IMR-90 (cell line): ENCODE data around the gene FOCAD. TPM values are rescaled to one million over a fixed set of nuclear protein-coding genes. Genes with fewer than 3 reads are reported as not detected.

Experiments
- ATAC-seq: fragments of 200-7000 bp; cut with Tn5 transposase; 2 replicates; pipeline ENCODE4 v1.9.1; 2020; ENCODE audit warnings: low read depth, mild to moderate bottlenecking, moderate library complexity
- BruUV-seq: library from RNA; stranded (reverse); fragments of 400-500 nt; replicated peaks from 2 replicates; lab custom pipeline; 2021; lab: Mats Ljungman, UMichigan
- CTCF ChIA-PET: fragments of 300-600 bp; formaldehyde crosslinking; extraction: SDS; loops from one replicate; lab custom pipeline; 2021; ENCODE audit warnings: antibody characterized with exemption; lab: Yijun Ruan, JAX
- POLR2A ChIA-PET: fragments of 300-600 bp; sonication (Branson Sonifier 250); formaldehyde crosslinking; loops from one replicate; lab custom pipeline; 2022; ENCODE audit warnings: antibody characterized with exemption; ENCODE audit not compliant: unreplicated experiment; lab: Charles Lee
- DNase-seq: peaks from one replicate; pipeline ENCODE4 v3.0.0; 2013
- H2AFZ ChIP-seq: replicated peaks from 2 replicates; pipeline ENCODE3; 2013; ENCODE audit warnings: low read length, mild to moderate bottlenecking; ENCODE audit not compliant: poor library complexity
- H2AK5ac ChIP-seq: 2 replicates; pipeline ENCODE4 v1.6.1; 2013; ENCODE audit warnings: low read depth, low read length, inconsistent platforms
- H2AK9ac ChIP-seq: replicated peaks from 2 replicates; pipeline ENCODE3; 2013; ENCODE audit warnings: mild to moderate bottlenecking, low read depth, low read length, moderate library complexity; ENCODE audit not compliant: poor library complexity
- H2BK120ac ChIP-seq: 2 replicates; pipeline ENCODE4 v1.6.1; 2013; ENCODE audit warnings: low read depth, low read length, inconsistent platforms
- H2BK15ac ChIP-seq: 3 replicates; pipeline ENCODE4 v1.6.1; 2013; ENCODE audit warnings: low read depth, low read length, inconsistent platforms
- H2BK20ac ChIP-seq: 2 replicates; pipeline ENCODE4 v1.6.1; 2013; ENCODE audit warnings: low read depth, mild to moderate bottlenecking, inconsistent platforms, low read length, moderate library complexity
- H2BK5ac ChIP-seq: 2 replicates; pipeline ENCODE4 v1.6.1; 2013; ENCODE audit warnings: mild to moderate bottlenecking, low read depth, low read length, inconsistent platforms; ENCODE audit not compliant: poor library complexity, severe bottlenecking
- H3K14ac ChIP-seq: replicated peaks from 2 replicates; pipeline ENCODE4 v1.6.1; 2013; ENCODE audit warnings: low read depth, low read length, inconsistent platforms
- H3K18ac ChIP-seq: 2 replicates; pipeline ENCODE4 v1.6.1; 2013; ENCODE audit warnings: low read depth, low read length, control low read depth
- H3K23ac ChIP-seq: 2 replicates; pipeline ENCODE4 v1.6.1; 2013; ENCODE audit warnings: low read depth, low read length, inconsistent platforms
- H3K27ac ChIP-seq: 2 replicates; pipeline ENCODE4 v1.5.1; 2013; ENCODE audit warnings: mild to moderate bottlenecking, control low read depth, low read length; ENCODE audit not compliant: insufficient read depth
- H3K27me3 ChIP-seq: 2 replicates; pipeline ENCODE4 v1.6.1; 2013; ENCODE audit warnings: low read length; ENCODE audit not compliant: control insufficient read depth, insufficient read depth
- H3K36me3 ChIP-seq: 2 replicates; pipeline ENCODE4 v1.6.1; 2013; ENCODE audit warnings: low read length, mixed read lengths; ENCODE audit not compliant: control insufficient read depth, insufficient read depth
- H3K4ac ChIP-seq: 2 replicates; pipeline ENCODE4 v1.6.1; 2013; ENCODE audit warnings: low read depth, low read length, inconsistent platforms
- H3K4me1 ChIP-seq: 2 replicates; pipeline ENCODE4 v1.6.1; 2013; ENCODE audit warnings: low read length, mixed read lengths; ENCODE audit not compliant: control insufficient read depth, insufficient read depth
- H3K4me2 ChIP-seq: 2 replicates; pipeline ENCODE4 v1.6.1; 2013; ENCODE audit warnings: low read depth, mild to moderate bottlenecking, control low read depth, low read length, moderate library complexity
- H3K4me3 ChIP-seq: 2 replicates; pipeline ENCODE4 v1.5.1; 2013; ENCODE audit warnings: low read depth, mild to moderate bottlenecking, control low read depth, low read length, moderate library complexity; ENCODE audit not compliant: insufficient read depth
- H3K56ac ChIP-seq: 2 replicates; pipeline ENCODE4 v1.6.1; 2013; ENCODE audit warnings: low read length, inconsistent platforms; ENCODE audit not compliant: insufficient read depth; ENCODE audit errors: extremely low read depth
- H3K79me1 ChIP-seq, 2 experiments: 2 replicates each; pipeline ENCODE4 v1.6.1; 2013; ENCODE audit warnings: low read length in 2 of 2, inconsistent platforms in 1 of 2, low read depth in 1 of 2
- H3K9ac ChIP-seq: 2 replicates; pipeline ENCODE4 v1.6.1; 2013; ENCODE audit warnings: low read depth, low read length, control low read depth
- H3K9me1 ChIP-seq: 2 replicates; pipeline ENCODE4 v1.6.1; 2013; ENCODE audit warnings: low read length, inconsistent platforms; ENCODE audit not compliant: insufficient read depth
- H3K9me3 ChIP-seq: 2 replicates; pipeline ENCODE4 v1.6.1; 2013; ENCODE audit warnings: low read length; ENCODE audit not compliant: control insufficient read depth, insufficient read depth
- H4K20me1 ChIP-seq: 2 replicates; pipeline ENCODE4 v1.6.1; 2013; ENCODE audit warnings: low read length, inconsistent platforms; ENCODE audit not compliant: insufficient read depth
- H4K5ac ChIP-seq: 2 replicates; pipeline ENCODE4 v1.6.1; 2013; ENCODE audit warnings: mild to moderate bottlenecking, low read depth, low read length, control low read depth
- H4K8ac ChIP-seq, 2 experiments: 2 replicates each; pipeline ENCODE4 v1.6.1; 2013; ENCODE audit warnings: low read depth in 2 of 2, low read length in 2 of 2, control low read depth in 1 of 2, inconsistent platforms in 1 of 2
- H4K91ac ChIP-seq: 2 replicates; pipeline ENCODE4 v1.6.1; 2013; ENCODE audit warnings: low read depth, low read length, inconsistent platforms; ENCODE audit not compliant: insufficient read depth
- CTCF ChIP-seq: conservative IDR thresholded peaks from 2 replicates; pipeline ENCODE4 v1.5.1; 2012; ENCODE audit warnings: mild to moderate bottlenecking, low read depth, low read length, improper control_type of control experiment
- FOS ChIP-seq: fragments of 150-350 bp; IDR thresholded peaks from 2 replicates; pipeline ENCODE4 v1.6.1; 2016; ENCODE audit warnings: low read depth, low read length
- MAZ ChIP-seq: IDR thresholded peaks from 2 replicates; pipeline ENCODE4 v1.6.1; 2012; ENCODE audit warnings: low read depth, mild to moderate bottlenecking, low read length, improper control_type of control experiment, moderate library complexity, borderline replicate concordance
- RAD21 ChIP-seq: IDR thresholded peaks from 2 replicates; pipeline ENCODE4 v1.6.1; 2012; ENCODE audit warnings: low read length, improper control_type of control experiment
- RFX5 ChIP-seq: IDR thresholded peaks from 2 replicates; pipeline ENCODE4 v1.8.0; 2012; ENCODE audit warnings: low read depth, mild to moderate bottlenecking, low read length, moderate library complexity
- SMC3 ChIP-seq: fragments of 150-350 bp; IDR thresholded peaks from 2 replicates; pipeline ENCODE4 v1.6.1; 2016; ENCODE audit warnings: low read depth, mild to moderate bottlenecking, antibody characterized with exemption, low read length, moderate library complexity
- WGBS, 2 experiments: methylation state at CpG; one replicate each; pipeline versions ENCODE4 v1.1.5 to v1.1.7; 2013; ENCODE audit warnings: missing lambda C conversion rate in 2 of 2; ENCODE audit not compliant: insufficient read length in 1 of 2; ENCODE audit errors: extremely low coverage in 2 of 2; 5-methylcytosine and 5-hydroxymethylcytosine counted together
- dilution Hi-C: fragments of 300-500 bp; cut with HindIII; formaldehyde crosslinking; loops from one replicate; pipeline ENCODE4 v1.14.3; 2018; ENCODE audit warnings: low sequenced_read_pairs; ENCODE audit not compliant: unreplicated experiment
- in situ Hi-C: fragments of 300-500 bp; cut with MboI; formaldehyde crosslinking; loops from 3 replicates; pipeline ENCODE4 v1.14.3; 2019; ENCODE audit warnings: low sequenced_read_pairs, inconsistent platforms, mixed read lengths
- intact Hi-C: fragments of 100-400 bp; cut with micrococcal nuclease; formaldehyde crosslinking; loops from 2 replicates; pipeline ENCODE4 v1.10.0; 2022
- polyA plus RNA-seq, 3 experiments: library from polyadenylated mRNA; depleted of rRNA; stranded (reverse); fragments of >200 nt; gene quantifications; 2 replicates each; pipeline ENCODE4 v1.2.3, GENCODE V29; 2012; ENCODE audit warnings: low replicate concordance in 1 of 3
- total RNA-seq: library from RNA; depleted of rRNA; stranded (reverse); fragments of >200 nt; gene quantifications from 2 replicates; pipeline ENCODE4 v1.2.3, GENCODE V29; 2012

Gene FOCAD
- total and polyA plus RNA-seq, 2 of the 4 experiments (the other 2 are of a cell fraction): 28.8 to 91.2 TPM

- TF ChIP-seq MAZ: no peak
Measured at GRCh38 chr9:20940447-20941173, 256.6 kb downstream of the FOCAD start (continued).

- Histone ChIP-seq H3K79me1 (no peaks in the 10 kb centered on the region), H2BK20ac (no peak overlapping the region), H3K36me3 (peaks cover 3% of the 10 kb centered on the region), H3K9ac (no peak overlapping the region), H3K27me3 (no peaks in the 10 kb centered on the region), H3K4ac (no peak overlapping the region), H3K4me2 (no peak overlapping the region), H3K23ac (no peak overlapping the region), H3K9me1 (no peaks in the 10 kb centered on the region), H3K14ac (no peak overlapping the region), H3K4me3 (no peak overlapping the region), H3K9me3 (no peaks in the 10 kb centered on the region), H4K5ac (no peak overlapping the region), H2BK5ac (no peak overlapping the region), H4K20me1 (no peaks in the 10 kb centered on the region; the same call in 1 of the 2 replicates), H3K4me1 (no peaks in the 10 kb centered on the region), H2BK120ac (no peak overlapping the region), H2AK9ac (no peak overlapping the region), H3K56ac (no peak overlapping the region), H3K18ac (no peak overlapping the region), H2BK15ac (no peak overlapping the region), H2AFZ (no peak overlapping the region), H3K27ac (no peak overlapping the region), H4K8ac (no peak overlapping the region), H4K91ac (no peak overlapping the region), H2AK5ac (no peak overlapping the region)
- no TSS peak for BruUV-seq
- TF ChIP-seq FOS (no peak), RAD21 (peak; percentile 91), CTCF (peak; percentile 88), SMC3 (peak; percentile 85), RFX5 (no peak)
- intact Hi-C loops: loop anchor here (1.0 to 10.0 kb wide), 7 partner anchors 170 to 1015 kb away; no protein-coding TSS in a partner anchor
- CTCF ChIA-PET: interaction anchor here (0.8 to 2.1 kb wide), 18 partner anchors 9 to 1008 kb away, joined by 3 to 15 read pairs (median 5); partner anchors contain the start of genes FOCAD and MLLT3
- POLR2A ChIA-PET: no interaction called here
- DNase-seq (peak; percentile 71), ATAC-seq (peak; percentile 95)
- 6% methylated on average over 3 of the region's 7 CpGs; no CpG with 5 or more reads in 1 of the 2 experiments for WGBS, 2 experiments
- dilution Hi-C loops: loop anchor here (25.0 kb wide), 1 partner anchor 579 kb away; no protein-coding TSS in a partner anchor
- in situ Hi-C loops: loop anchor here (5.0 to 10.0 kb wide), 3 partner anchors 314 to 1016 kb away; no protein-coding TSS in a partner anchor
Measured at GRCh38 chr9:20941174-20941690, 257.2 kb downstream of the FOCAD start.
